DOHH2 (cell line): ENCODE data around the gene KIAA1958.

ENCODE experiments used
- H3F3A ChIP-seq: fragments of 200-600 bp; sonication (generic), shearing (Covaris generic); 2 replicates; pipeline ENCODE4 v1.6.0; 2016; ENCODE audit warnings: antibody characterized with exemption, mild to moderate bottlenecking; ENCODE audit not compliant: control insufficient read depth, insufficient read depth
- H3K27ac ChIP-seq: fragments of 200-600 bp; sonication (generic); 2 replicates; pipeline ENCODE4 v1.5.1; 2014; ENCODE audit warnings: low read depth, mild to moderate bottlenecking, low read length, moderate library complexity
- H3K27me3 ChIP-seq: fragments of 200-600 bp; sonication (generic); 2 replicates; pipeline ENCODE4 v1.6.1; 2014; ENCODE audit warnings: mild to moderate bottlenecking, low read length, mixed read lengths; ENCODE audit not compliant: control insufficient read depth
- H3K36me3 ChIP-seq: fragments of 200-600 bp; sonication (generic); 2 replicates; pipeline ENCODE4 v1.6.1; 2014; ENCODE audit warnings: mild to moderate bottlenecking, low read length, moderate library complexity, mixed read lengths; ENCODE audit not compliant: control insufficient read depth
- H3K4me1 ChIP-seq: fragments of 200-600 bp; sonication (generic); 2 replicates; pipeline ENCODE4 v1.6.1; 2014; ENCODE audit warnings: mild to moderate bottlenecking, low read length, mixed read lengths; ENCODE audit not compliant: control insufficient read depth
- H3K4me2 ChIP-seq: fragments of 200-600 bp; sonication (generic); 2 replicates; pipeline ENCODE4 v1.6.0; 2014; ENCODE audit warnings: mild to moderate bottlenecking, low read length, moderate library complexity
- H3K4me3 ChIP-seq: fragments of 200-600 bp; sonication (generic); 2 replicates; pipeline ENCODE4 v1.5.1; 2014; ENCODE audit warnings: mild to moderate bottlenecking, low read length, mixed read lengths
- H3K79me2 ChIP-seq: fragments of 200-600 bp; sonication (generic); 2 replicates; pipeline ENCODE4 v1.6.1; 2014; ENCODE audit warnings: mild to moderate bottlenecking, low read length, mixed read lengths; ENCODE audit not compliant: control insufficient read depth
- H3K9me2 ChIP-seq: fragments of 200-600 bp; sonication (generic); replicated peaks from 2 replicates; pipeline ENCODE4 v1.6.1; 2014; ENCODE audit warnings: mild to moderate bottlenecking, low read length, mixed read lengths; ENCODE audit not compliant: control insufficient read depth
- H3K9me3 ChIP-seq: fragments of 200-600 bp; sonication (generic); 2 replicates; pipeline ENCODE4 v1.6.1; 2014; ENCODE audit warnings: antibody characterized with exemption, low read length, mixed read lengths; ENCODE audit not compliant: control insufficient read depth, insufficient read depth
- H4K20me1 ChIP-seq: fragments of 200-600 bp; sonication (generic); 2 replicates; pipeline ENCODE4 v1.6.0; 2014; ENCODE audit warnings: low read depth, mild to moderate bottlenecking, antibody characterized with exemption, low read length, moderate library complexity; ENCODE audit not compliant: control insufficient read depth, insufficient read depth
- EZH2phosphoT487 ChIP-seq: fragments of 200-600 bp; sonication (generic); IDR thresholded peaks from 2 replicates; pipeline ENCODE4 v1.6.1; 2017; ENCODE audit warnings: borderline replicate concordance, mild to moderate bottlenecking, antibody characterized with exemption, low read length, moderate library complexity, mixed read lengths
- TF ChIP-seq, protein P1 (sequence below): fragments of 200-600 bp; sonication (generic); IDR thresholded peaks from one replicate; pipeline ENCODE4 v1.5.1; 2014; ENCODE audit warnings: antibody characterized with exemption, mild to moderate bottlenecking, low read depth, low read length; ENCODE audit not compliant: poor library complexity, severe bottlenecking

The KIAA1958 gene

DNA sequence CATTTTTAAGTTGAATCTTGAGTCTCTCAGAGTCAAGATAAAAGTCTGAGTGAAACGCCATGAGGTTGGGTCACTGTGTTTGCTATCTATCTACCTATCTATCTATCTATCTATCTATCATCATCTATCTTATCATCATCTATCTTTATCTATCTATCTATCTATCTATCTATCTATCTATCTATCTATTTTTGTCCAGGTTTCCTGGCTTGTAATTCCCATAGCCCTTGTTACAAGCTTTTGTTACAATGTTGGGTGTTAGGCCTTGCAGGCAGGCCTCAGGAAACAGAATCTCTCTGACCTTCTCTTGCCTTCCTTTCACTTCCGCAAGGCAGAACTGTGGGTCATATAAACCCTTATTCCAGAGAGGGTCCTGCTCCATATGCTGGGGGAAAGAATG lies 12.6 kb upstream of the KIAA1958 start:
- Histone ChIP-seq H3K9me2 (no peaks in the 10 kb centered on the region), H3K36me3 (peaks cover 8% of the 10 kb centered on the region), H3K4me2 (no peak overlapping the region), H3K9me3 (no peaks in the 10 kb centered on the region; the same call in 1 of the 2 replicates), H3F3A (no peaks in the 10 kb centered on the region), H3K79me2 (no peaks in the 10 kb centered on the region), H3K4me1 (peaks cover 8% of the 10 kb centered on the region), H3K27me3 (no peaks in the 10 kb centered on the region), H3K27ac (no peak overlapping the region), H3K4me3 (no peak overlapping the region), H4K20me1 (no peaks in the 10 kb centered on the region)
- TF ChIP-seq EZH2phosphoT487: no peak
- TF ChIP-seq, protein P1, sequence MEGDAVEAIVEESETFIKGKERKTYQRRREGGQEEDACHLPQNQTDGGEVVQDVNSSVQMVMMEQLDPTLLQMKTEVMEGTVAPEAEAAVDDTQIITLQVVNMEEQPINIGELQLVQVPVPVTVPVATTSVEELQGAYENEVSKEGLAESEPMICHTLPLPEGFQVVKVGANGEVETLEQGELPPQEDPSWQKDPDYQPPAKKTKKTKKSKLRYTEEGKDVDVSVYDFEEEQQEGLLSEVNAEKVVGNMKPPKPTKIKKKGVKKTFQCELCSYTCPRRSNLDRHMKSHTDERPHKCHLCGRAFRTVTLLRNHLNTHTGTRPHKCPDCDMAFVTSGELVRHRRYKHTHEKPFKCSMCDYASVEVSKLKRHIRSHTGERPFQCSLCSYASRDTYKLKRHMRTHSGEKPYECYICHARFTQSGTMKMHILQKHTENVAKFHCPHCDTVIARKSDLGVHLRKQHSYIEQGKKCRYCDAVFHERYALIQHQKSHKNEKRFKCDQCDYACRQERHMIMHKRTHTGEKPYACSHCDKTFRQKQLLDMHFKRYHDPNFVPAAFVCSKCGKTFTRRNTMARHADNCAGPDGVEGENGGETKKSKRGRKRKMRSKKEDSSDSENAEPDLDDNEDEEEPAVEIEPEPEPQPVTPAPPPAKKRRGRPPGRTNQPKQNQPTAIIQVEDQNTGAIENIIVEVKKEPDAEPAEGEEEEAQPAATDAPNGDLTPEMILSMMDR: no peak

DNA sequence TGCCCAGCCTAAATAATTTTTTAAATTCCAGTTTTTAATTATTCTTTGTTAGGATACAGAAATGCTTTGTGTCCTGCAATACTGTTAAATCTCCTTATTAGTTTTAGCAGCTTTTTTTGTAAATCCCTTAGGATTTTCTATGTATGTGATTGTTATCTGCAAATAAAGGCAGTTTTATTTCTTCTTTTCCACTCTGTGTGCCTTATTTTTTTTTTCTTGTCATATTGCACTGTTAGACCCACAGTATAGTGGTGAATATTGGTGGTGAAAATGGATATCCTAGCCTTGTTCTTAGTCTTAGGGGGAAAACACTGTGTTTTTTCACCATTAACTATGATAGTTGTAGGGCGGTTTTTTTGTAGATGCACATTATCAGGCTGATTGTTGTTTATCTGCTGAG lies 11.3 kb upstream of the KIAA1958 start:
- TF ChIP-seq, protein P1: no peak
- no peak for TF ChIP-seq EZH2phosphoT487
- Histone ChIP-seq H3K36me3 (peaks cover 8% of the 10 kb centered on the region), H3K4me2 (no peak overlapping the region)

DNA sequence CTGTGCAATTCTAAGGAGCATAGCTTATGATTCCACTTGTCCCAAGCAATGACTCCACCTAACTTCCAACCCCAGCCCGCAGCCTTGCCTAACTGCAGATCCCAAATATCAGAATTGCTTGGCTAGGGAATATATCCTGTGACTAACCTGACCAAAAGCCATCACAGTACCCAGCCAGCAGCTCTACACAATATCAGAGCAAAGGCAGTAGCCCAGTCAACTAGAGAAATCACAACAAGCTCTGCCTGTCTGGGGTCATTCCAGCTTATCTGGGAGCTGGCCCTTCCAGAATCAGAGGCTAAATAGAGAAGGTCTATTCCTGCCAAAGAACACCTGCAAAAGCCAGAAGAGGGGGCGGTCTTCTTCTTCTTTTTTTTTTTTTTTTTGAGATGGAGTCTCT lies 9.3 kb upstream of the KIAA1958 start:
- Histone ChIP-seq H3F3A (no peaks in the 10 kb centered on the region), H3K4me1 (peaks cover 8% of the 10 kb centered on the region), H3K79me2 (no peaks in the 10 kb centered on the region), H3K4me3 (no peak overlapping the region), H3K9me2 (no peaks in the 10 kb centered on the region), H3K9me3 (no peaks in the 10 kb centered on the region; the same call in 1 of the 2 replicates), H3K36me3 (no peaks in the 10 kb centered on the region), H3K4me2 (no peak overlapping the region), H3K27ac (no peak overlapping the region), H4K20me1 (no peaks in the 10 kb centered on the region), H3K27me3 (no peaks in the 10 kb centered on the region)
- no peak for TF ChIP-seq EZH2phosphoT487
- TF ChIP-seq, protein P1: no peak

More for the DNA sequence above, 11.3 kb upstream of the KIAA1958 start:
- Histone ChIP-seq H3K4me3 (no peak overlapping the region), H3K4me1 (peaks cover 8% of the 10 kb centered on the region), H4K20me1 (no peaks in the 10 kb centered on the region), H3K27ac (no peak overlapping the region), H3K9me3 (no peaks in the 10 kb centered on the region; the same call in 1 of the 2 replicates), H3K27me3 (no peaks in the 10 kb centered on the region), H3F3A (no peaks in the 10 kb centered on the region), H3K79me2 (no peaks in the 10 kb centered on the region), H3K9me2 (no peaks in the 10 kb centered on the region)
